Breast epithelium (tissue), 3 donors: ENCODE results near the gene TMEM74B.

Source experiments
- POLR2A ChIP-seq: fragments of 450-650 bp; IDR thresholded peaks from one replicate; pipeline ENCODE4 v1.6.1; 2016; ENCODE audit warnings: antibody characterized with exemption, mild to moderate bottlenecking, moderate library complexity
- POLR2AphosphoS5 ChIP-seq, 3 donors: sonication (generic); formaldehyde crosslinking; IDR thresholded peaks; one replicate each; pipeline ENCODE4 v1.6.1; 2017; ENCODE audit warnings: antibody characterized with exemption in 3 of 3
- TF ChIP-seq, protein P1 (sequence below), 3 donors: fragments of 450-650 bp; IDR thresholded peaks; one replicate each; pipeline ENCODE4 v1.5.1; 2016 to 2017; ENCODE audit warnings: antibody characterized with exemption in 3 of 3, mild to moderate bottlenecking in 3 of 3, moderate library complexity in 3 of 3

DNA sequence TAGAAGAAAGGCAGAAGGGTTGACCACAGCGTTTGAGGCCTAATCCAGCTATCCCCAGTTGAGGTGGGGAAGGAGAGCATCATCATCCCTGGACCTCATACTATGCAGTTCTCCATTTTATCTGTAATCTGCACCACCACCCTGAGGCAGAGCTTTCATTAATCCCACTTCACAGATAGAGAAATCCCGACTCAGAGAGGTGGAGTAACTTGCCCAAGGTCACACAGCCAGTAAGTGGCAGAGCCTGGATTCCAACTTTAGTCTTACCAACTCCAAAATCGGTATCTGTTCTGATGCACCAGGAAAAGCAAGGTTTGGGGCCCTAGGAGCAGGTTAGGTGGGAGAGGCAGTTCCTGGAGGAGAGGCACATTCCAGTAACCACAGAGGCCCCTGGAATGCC is 6.7 kb downstream of the TMEM74B start:
- TF ChIP-seq, protein P1, sequence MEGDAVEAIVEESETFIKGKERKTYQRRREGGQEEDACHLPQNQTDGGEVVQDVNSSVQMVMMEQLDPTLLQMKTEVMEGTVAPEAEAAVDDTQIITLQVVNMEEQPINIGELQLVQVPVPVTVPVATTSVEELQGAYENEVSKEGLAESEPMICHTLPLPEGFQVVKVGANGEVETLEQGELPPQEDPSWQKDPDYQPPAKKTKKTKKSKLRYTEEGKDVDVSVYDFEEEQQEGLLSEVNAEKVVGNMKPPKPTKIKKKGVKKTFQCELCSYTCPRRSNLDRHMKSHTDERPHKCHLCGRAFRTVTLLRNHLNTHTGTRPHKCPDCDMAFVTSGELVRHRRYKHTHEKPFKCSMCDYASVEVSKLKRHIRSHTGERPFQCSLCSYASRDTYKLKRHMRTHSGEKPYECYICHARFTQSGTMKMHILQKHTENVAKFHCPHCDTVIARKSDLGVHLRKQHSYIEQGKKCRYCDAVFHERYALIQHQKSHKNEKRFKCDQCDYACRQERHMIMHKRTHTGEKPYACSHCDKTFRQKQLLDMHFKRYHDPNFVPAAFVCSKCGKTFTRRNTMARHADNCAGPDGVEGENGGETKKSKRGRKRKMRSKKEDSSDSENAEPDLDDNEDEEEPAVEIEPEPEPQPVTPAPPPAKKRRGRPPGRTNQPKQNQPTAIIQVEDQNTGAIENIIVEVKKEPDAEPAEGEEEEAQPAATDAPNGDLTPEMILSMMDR (IDR thresholded peaks at IDR 0.05): no peak
- TF ChIP-seq POLR2A: no peak
- no peak for TF ChIP-seq POLR2AphosphoS5 (IDR thresholded peaks at IDR 0.05)
